Measurements from ENCODE around the gene SLC35F6. TPM values are rescaled to one million over a fixed set of nuclear protein-coding genes. Genes with fewer than 3 reads are reported as not detected.

SLC35F6 gene
- total and polyA plus RNA-seq, 2 donors (not counting 3 experiments of a cell fraction or from before 2014, with no cell fraction given): 34.6 to 39.8 TPM

DNA sequence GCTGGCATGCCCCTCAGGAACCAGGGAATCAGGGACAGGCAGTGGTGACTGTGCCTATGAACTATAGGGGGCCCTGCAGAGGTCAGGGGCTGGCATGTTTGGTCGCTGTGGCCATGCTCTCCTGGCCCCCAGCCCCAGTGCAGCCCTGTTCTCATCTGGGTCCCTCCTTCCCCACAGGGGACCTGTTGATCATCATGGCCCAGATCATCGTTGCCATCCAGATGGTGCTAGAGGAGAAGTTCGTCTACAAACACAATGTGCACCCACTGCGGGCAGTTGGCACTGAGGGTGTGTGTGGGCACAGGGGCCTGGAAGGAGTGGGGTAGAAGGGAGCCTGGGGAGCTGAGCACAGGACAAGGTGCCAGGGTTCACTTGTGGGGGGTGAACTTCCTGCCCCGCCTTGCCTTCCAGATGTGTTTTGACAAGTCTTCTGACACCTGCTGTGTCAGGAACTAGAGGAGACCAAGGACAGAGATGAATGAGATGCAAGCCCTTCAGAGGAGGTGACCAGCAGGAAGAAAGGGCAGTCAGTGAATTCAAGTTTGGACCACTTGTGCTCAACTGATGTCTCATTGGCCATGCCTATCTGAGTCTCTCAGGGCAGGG lies 12.2 kb downstream of the SLC35F6 start:
- H3K9me1 ChIP-seq (replicated peaks; ENCODE audit: control insufficient read depth, extremely low read depth, insufficient read depth, low read length): no peaks in the 10 kb centered on the region
- ChIA-PET CTCF (interaction anchor here (1.8 kb wide), 1 partner anchor 12 kb away, joined by 5 read pairs; no protein-coding TSS in a partner anchor), POLR2A (interaction anchor here (0.9 kb wide), 1 partner anchor 8 kb away, joined by 3 read pairs; no protein-coding TSS in a partner anchor)
- intact Hi-C loops (cut with micrococcal nuclease) (no loop called here), dilution Hi-C loops (cut with MboI; ENCODE audit: extremely low pct_ligation_motif_present, low sequenced_read_pairs) (no loop called here)
- H3K4me1 ChIP-seq (ENCODE audit: control insufficient read depth, extremely low read depth, insufficient read depth, low read length): peaks cover 12% of the 10 kb centered on the region
- FAIRE-seq (no peak), DNase-seq (ENCODE audit: low read depth, low spot score) (no peak)
- BruUV-seq (replicated peaks): no TSS peak
- H3K27ac ChIP-seq (ENCODE audit: insufficient read depth, low read depth, low read length): no peak overlapping the region
- no peak overlapping the region for H3K4me2 ChIP-seq (ENCODE audit: insufficient read depth, low read length)
- H3K9ac ChIP-seq (replicated peaks; ENCODE audit: extremely low read depth, insufficient read depth, low read length): no peak overlapping the region
- H4K20me1 ChIP-seq (replicated peaks; ENCODE audit: control insufficient read depth, extremely low read depth, insufficient read depth, low read length): no peaks in the 10 kb centered on the region
- no peak overlapping the region for H3K4me3 ChIP-seq (replicated peaks in 1 of 3; ENCODE audit: insufficient read depth in 1 of 3, low read depth in 1 of 3, low read length in 3 of 3)
- no peaks in the 10 kb centered on the region for H3K9me3 ChIP-seq (replicated peaks; ENCODE audit: control insufficient read depth, insufficient read depth, low read length)
- peaks cover 10% of the 10 kb centered on the region for H3K79me2 ChIP-seq (ENCODE audit: control insufficient read depth, insufficient read depth, low read length)
- H3K27me3 ChIP-seq (ENCODE audit: control insufficient read depth in 2 of 2, insufficient read depth in 2 of 2, low read length in 2 of 2): no peaks in the 10 kb centered on the region
- TF ChIP-seq, protein P1, sequence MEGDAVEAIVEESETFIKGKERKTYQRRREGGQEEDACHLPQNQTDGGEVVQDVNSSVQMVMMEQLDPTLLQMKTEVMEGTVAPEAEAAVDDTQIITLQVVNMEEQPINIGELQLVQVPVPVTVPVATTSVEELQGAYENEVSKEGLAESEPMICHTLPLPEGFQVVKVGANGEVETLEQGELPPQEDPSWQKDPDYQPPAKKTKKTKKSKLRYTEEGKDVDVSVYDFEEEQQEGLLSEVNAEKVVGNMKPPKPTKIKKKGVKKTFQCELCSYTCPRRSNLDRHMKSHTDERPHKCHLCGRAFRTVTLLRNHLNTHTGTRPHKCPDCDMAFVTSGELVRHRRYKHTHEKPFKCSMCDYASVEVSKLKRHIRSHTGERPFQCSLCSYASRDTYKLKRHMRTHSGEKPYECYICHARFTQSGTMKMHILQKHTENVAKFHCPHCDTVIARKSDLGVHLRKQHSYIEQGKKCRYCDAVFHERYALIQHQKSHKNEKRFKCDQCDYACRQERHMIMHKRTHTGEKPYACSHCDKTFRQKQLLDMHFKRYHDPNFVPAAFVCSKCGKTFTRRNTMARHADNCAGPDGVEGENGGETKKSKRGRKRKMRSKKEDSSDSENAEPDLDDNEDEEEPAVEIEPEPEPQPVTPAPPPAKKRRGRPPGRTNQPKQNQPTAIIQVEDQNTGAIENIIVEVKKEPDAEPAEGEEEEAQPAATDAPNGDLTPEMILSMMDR (IDR thresholded peaks at IDR 0.05; ENCODE audit: extremely low read depth in 1 of 2, insufficient read depth in 1 of 2, low read depth in 1 of 2, low read length in 2 of 2): no peak
- TF ChIP-seq, protein P2, sequence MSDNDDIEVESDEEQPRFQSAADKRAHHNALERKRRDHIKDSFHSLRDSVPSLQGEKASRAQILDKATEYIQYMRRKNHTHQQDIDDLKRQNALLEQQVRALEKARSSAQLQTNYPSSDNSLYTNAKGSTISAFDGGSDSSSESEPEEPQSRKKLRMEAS (IDR thresholded peaks at IDR 0.05; ENCODE audit: insufficient read depth, insufficient read length): no peak
- TF ChIP-seq POLR2A (IDR thresholded peaks at IDR 0.05; ENCODE audit: low read depth, low read length) (no peak), MYC (IDR thresholded peaks at IDR 0.05; ENCODE audit: low read depth, low read length) (no peak), POLR2AphosphoS5 (IDR thresholded peaks at IDR 0.05; ENCODE audit: insufficient read depth, low read depth, low read length) (no peak), EZH2 (IDR thresholded peaks at IDR 0.05; ENCODE audit: borderline replicate concordance, low read depth, low read length, severe bottlenecking) (no peak), JUN (IDR thresholded peaks at IDR 0.05; ENCODE audit: borderline replicate concordance, insufficient read depth, insufficient read length, low read depth) (no peak), GATA2 (IDR thresholded peaks at IDR 0.05; ENCODE audit: insufficient read depth, insufficient read length, low read depth, low read length) (no peak), FOS (IDR thresholded peaks at IDR 0.05; ENCODE audit: borderline replicate concordance, insufficient read depth, low read length) (no peak)
- no peak overlapping the region for H2AFZ ChIP-seq (ENCODE audit: low read depth, low read length)
- H3K36me3 ChIP-seq (ENCODE audit: control insufficient read depth in 2 of 2, extremely low read depth in 1 of 2, insufficient read depth in 2 of 2, low read length in 2 of 2): peaks cover 7 to 31% of the 10 kb centered on the region in 2 experiments

Measured in endothelial cell of umbilical vein (primary cell).